Activated naive CD4-positive, alpha-beta T cell treated with anti-CD3 and anti-CD28 coated beads, Interleukin-2, amount 10 ng/mL, durations not matched to agents 5 hours and 36 hours (primary cell): ENCODE data around the gene ST6GALNAC2. TPM values are rescaled to one million over a fixed set of nuclear protein-coding genes. Genes with fewer than 3 reads are reported as not detected.

Experiments
- total RNA-seq, 2 experiments: library from RNA; stranded (reverse); gene quantifications; one replicate each; pipeline ENCODE4 v1.2.3, GENCODE V29; 2021

Gene ST6GALNAC2
- total RNA-seq: not detected

DNA sequence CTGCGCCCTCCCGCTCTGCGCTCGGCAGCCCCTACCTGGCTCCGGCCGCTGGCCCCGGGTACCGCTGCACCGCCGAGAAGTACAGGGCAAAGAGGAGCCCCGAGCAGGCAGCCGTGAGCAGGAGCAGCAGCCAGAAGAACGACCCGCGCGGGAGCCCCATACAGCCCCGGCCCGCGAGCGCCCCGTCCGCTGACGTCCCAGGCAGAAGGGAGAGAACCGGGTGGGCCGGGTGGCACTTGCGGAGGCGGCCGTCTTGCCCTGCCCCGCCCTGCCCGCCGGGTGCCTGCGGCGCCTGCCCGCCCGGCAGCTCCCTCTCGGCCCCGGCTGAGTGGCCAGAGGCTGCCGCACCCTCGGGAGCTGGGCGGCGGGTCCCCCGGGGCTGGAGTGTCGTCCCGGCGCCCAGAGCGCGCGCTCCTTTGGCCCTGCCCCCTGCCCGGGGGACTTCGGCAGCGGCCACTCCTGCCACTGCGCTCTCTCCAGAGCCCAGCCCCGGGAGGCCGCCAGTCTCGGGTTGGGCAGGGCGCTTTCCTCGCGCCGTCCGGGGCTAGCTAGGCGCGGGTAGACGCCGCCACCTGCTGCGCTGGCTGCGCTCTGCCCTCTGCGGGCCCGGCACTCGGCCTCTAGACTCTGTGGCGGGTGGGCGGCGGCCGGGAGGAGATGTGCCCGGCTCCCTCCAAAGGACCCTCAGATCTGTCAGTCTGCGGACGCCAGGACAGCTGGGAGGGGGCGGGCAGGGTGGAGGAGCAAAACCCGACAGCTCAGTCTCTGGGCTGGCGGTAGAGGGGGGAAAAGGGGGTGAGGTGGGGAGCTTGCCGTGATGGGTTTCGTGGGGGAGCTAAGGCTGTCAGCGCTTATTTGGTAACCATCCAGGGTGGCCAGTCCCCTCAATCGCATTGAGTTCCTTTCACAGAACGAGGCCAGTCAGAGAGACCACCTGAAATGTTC, at the start of gene ST6GALNAC2:
Gene ST6GALNAC2 (minus strand): TSS at position 212 of the 945 bp plus-strand sequence. CDS start 52 bp downstream, at position 160.

DNA sequence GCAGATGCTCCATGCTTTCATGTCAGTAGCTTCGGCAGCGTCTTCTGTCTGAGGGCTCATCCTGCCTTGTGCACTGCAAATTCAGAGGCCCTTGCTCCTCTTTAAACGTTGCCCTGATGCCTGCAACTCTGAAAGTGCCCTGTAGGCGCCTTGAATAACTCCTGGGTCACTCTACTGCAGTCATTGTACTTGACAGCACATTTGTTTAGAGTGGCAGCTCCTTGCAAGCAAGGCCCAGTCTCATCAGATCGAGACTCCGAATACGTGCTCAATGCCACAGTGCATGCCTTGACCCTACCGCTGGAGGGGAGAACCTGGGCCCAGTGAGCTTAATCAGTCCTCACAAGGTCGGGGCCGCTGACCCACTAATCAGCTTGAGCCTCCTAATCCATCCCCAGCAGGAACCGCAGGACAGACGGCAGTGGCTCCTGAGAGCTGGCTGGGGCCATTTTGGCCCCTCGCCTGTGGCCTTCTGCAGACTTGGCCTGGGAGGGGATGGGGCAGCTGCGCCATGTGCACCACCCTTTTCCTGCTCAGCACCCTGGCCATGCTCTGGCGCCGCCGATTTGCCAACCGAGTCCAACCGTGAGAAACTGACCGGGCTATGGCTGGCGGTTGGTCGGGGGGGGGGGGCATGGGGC, 45.9 kb downstream of the ST6GALNAC2 start, which contains the start of gene PRCD:
Gene PRCD (plus strand): TSS at position 414 of the 641 bp plus-strand sequence. CDS start 98 bp downstream, at position 512.

DNA sequence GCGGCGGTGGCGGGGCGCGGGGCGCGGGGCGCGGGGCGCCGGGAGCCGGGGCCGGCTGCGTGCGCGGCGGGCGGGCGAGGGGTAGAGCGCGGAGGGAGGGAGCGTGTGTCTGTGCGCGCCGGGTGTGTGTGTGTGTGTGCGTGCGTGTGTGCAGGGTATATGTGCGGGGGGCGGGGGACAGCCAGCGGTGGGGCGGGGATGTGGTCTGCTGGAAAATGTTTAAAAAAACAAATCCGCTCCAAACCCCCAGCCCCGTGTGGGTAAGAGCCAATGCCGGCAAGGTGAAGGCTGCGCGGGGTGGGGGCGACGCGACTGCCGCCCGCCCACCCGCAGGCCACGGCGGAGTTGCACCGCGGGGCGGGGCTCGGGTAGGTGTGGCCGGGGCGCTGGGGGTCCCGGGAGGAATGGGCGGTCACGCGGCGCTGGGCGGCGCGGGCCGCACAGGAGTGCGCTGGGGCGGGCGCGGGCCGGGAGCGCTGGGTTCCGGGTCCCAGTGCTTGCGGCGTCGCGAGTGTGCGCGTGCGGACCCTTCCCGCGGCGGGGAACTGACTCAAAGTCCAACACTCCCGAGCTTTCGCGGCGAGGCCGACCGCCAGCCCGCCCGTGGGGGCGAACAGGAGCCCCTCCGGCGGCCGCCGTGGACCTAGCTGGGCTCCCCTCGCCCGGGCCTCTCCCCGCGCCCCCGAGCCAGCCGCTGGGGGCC, 47.9 kb downstream of the ST6GALNAC2 start, which contains the start of gene CYGB:
Gene CYGB (minus strand): TSS at position 132 of the 703 bp plus-strand sequence. CDS start 167 bp downstream, outside the sequence.

Other genes starting within 250 kb of the ST6GALNAC2 start
- 10 to 100 TPM; 56.7 to 63.3 TPM for gene PRPSAP1, start 231.9 kb downstream of the ST6GALNAC2 start, total RNA-seq
- gene SPHK1, start 201.3 kb downstream of the ST6GALNAC2 start, total RNA-seq: 1 to 10 TPM; 1.8 TPM
- 10 to 100 TPM; 30.7 to 31.0 TPM for gene UBE2O, start 132.7 kb downstream of the ST6GALNAC2 start, total RNA-seq
- gene AANAT, start 118.3 kb downstream of the ST6GALNAC2 start, total RNA-seq: not detected
- gene RHBDF2, start 84.4 kb downstream of the ST6GALNAC2 start, total RNA-seq: 10 to 100 TPM; 34.6 to 39.9 TPM
- gene CYGB, start 48.2 kb downstream of the ST6GALNAC2 start, total RNA-seq: not detected
- gene PRCD, start 45.8 kb downstream of the ST6GALNAC2 start, total RNA-seq: not detected
- gene ST6GALNAC1, start 57.9 kb upstream of the ST6GALNAC2 start, total RNA-seq: 1 to 10 TPM; 5.2 to 5.5 TPM
- gene MXRA7, start 125.1 kb upstream of the ST6GALNAC2 start, total RNA-seq: 1 to 10 TPM; 7.9 to 8.9 TPM
- 10 to 100 TPM; 50.2 to 50.5 TPM for gene JMJD6, start 140.7 kb upstream of the ST6GALNAC2 start, total RNA-seq
- gene METTL23, start 141.0 kb upstream of the ST6GALNAC2 start, total RNA-seq: 10 to 100 TPM; 48.1 to 52.0 TPM
- gene SRSF2, start 151.5 kb upstream of the ST6GALNAC2 start, total RNA-seq: 100 to 1,000 TPM; 318 to 328 TPM
- gene MFSD11, start 152.3 kb upstream of the ST6GALNAC2 start, total RNA-seq: 10 to 100 TPM; 23.8 to 25.9 TPM